Measurements from ENCODE around the gene ELFN1.

Gene ELFN1

GRCh38 chr7:1715331-1715625, 45.2 kb downstream of the ELFN1 start:
- no peaks in the 10 kb centered on the region for H3K27me3 ChIP-seq (ENCODE audit: insufficient read depth, poor library complexity, severe bottlenecking)
- no peak for TF ChIP-seq CTCF (IDR thresholded peaks at IDR 0.05; ENCODE audit: insufficient read depth, low read length)
- DNase-seq (ENCODE audit: low read depth in 1 of 2, low spot score in 1 of 2) = no peak
- no peak overlapping the region for H3K27ac ChIP-seq (replicated peaks)
- no peak overlapping the region for H3K4me3 ChIP-seq (replicated peaks; ENCODE audit: insufficient read depth, low read length)

- no peak overlapping the region for H3K27ac ChIP-seq (replicated peaks)
- no peak overlapping the region for H3K4me3 ChIP-seq (replicated peaks; ENCODE audit: insufficient read depth, low read length)
- no peaks in the 10 kb centered on the region for H3K27me3 ChIP-seq (ENCODE audit: insufficient read depth, poor library complexity, severe bottlenecking)
- TF ChIP-seq SPI1 (IDR thresholded peaks at IDR 0.05; ENCODE audit: borderline replicate concordance, low read depth) (no peak), GABPA (IDR thresholded peaks at IDR 0.05; ENCODE audit: low read depth) (no peak), CTCF (IDR thresholded peaks at IDR 0.05; ENCODE audit: insufficient read depth, low read length) (no peak), REST (IDR thresholded peaks at IDR 0.05; ENCODE audit: insufficient replicate concordance, low read depth) (no peak), POLR2AphosphoS5 (IDR thresholded peaks at IDR 0.05; ENCODE audit: low read depth) (no peak)
- no peak for DNase-seq (ENCODE audit: low read depth in 1 of 2, low spot score in 1 of 2)
Observed at GRCh38 chr7:1715671-1716074, 45.6 kb downstream of the ELFN1 start.

- DNase-seq (ENCODE audit: low read depth in 1 of 2, low spot score in 1 of 2) = no peak
- no peaks in the 10 kb centered on the region for H3K27me3 ChIP-seq (ENCODE audit: insufficient read depth, poor library complexity, severe bottlenecking)
- TF ChIP-seq POLR2AphosphoS5 (IDR thresholded peaks at IDR 0.05; ENCODE audit: low read depth) (no peak), SPI1 (IDR thresholded peaks at IDR 0.05; ENCODE audit: borderline replicate concordance, low read depth) (no peak), GABPA (IDR thresholded peaks at IDR 0.05; ENCODE audit: low read depth) (no peak), CTCF (IDR thresholded peaks at IDR 0.05; ENCODE audit: insufficient read depth, low read length) (no peak), REST (IDR thresholded peaks at IDR 0.05; ENCODE audit: insufficient replicate concordance, low read depth) (no peak)
- no peak overlapping the region for H3K4me3 ChIP-seq (replicated peaks; ENCODE audit: insufficient read depth, low read length)
- no peak overlapping the region for H3K27ac ChIP-seq (replicated peaks)
Observed at GRCh38 chr7:1716263-1717094, 46.4 kb downstream of the ELFN1 start.

- no peaks in the 10 kb centered on the region for H3K27me3 ChIP-seq (ENCODE audit: insufficient read depth, poor library complexity, severe bottlenecking)
- DNase-seq (ENCODE audit: low read depth in 1 of 2, low spot score in 1 of 2) = no peak
- H3K27ac ChIP-seq (replicated peaks) = no peak overlapping the region
- no peak overlapping the region for H3K4me3 ChIP-seq (replicated peaks; ENCODE audit: insufficient read depth, low read length)
- TF ChIP-seq SPI1 (IDR thresholded peaks at IDR 0.05; ENCODE audit: borderline replicate concordance, low read depth) (no peak), CTCF (IDR thresholded peaks at IDR 0.05; ENCODE audit: insufficient read depth, low read length) (no peak), POLR2AphosphoS5 (IDR thresholded peaks at IDR 0.05; ENCODE audit: low read depth) (no peak), REST (IDR thresholded peaks at IDR 0.05; ENCODE audit: insufficient replicate concordance, low read depth) (no peak), GABPA (IDR thresholded peaks at IDR 0.05; ENCODE audit: low read depth) (no peak)
Observed at GRCh38 chr7:1717095-1717483, 47.0 kb downstream of the ELFN1 start.
